ENCODE measurements around the gene CAPN9.
"Not testable (repeated sequence)": the region's sequence is repeated elsewhere in the genome, so short reads cannot be mapped to it uniquely, and the experiment has no call there.

The CAPN9 gene

DNA sequence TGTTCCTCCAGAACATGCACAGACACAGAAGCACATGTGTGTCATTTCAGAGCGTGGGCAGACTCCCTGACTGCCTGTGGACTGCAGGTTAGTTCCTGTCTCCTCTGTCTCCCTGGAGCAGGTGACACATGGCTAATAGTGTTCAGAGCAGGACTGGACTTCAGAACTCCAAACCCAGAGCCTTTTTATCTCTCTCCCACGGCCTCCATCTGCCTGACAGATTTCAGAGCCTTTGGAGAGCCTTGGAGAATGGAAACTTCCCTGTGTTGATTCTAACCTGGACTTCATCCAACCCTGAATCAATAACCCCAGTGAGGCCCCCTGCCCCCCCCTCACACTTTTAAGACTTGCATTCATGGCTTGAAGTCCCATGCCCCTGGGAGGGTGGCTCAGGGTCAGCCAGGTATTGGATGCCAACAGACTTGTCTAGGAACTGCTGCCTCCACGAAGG lies 76.8 kb downstream of the CAPN9 start:
- DNase-seq (ENCODE audit: low read depth in 3 of 3) = no peak

DNA sequence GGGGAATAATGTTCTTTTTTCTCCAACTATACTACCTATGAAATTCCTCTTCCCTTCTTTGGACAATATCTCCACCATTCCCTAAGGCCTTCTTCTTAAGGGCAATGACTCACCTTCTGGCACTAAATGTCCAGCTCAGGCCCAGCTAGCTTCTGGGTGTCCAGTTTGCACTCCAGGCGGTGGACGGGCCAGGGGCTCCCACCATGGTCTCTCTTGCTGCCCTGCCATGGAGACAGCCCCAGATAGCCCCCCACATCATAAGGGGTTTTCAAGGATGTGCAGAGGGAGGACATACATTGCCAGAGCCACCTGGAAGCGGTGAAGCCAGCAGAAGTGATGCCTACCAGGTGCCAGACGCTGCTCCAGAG lies 77.3 kb downstream of the CAPN9 start:
- no peak for DNase-seq (ENCODE audit: low read depth in 3 of 3)

DNA sequence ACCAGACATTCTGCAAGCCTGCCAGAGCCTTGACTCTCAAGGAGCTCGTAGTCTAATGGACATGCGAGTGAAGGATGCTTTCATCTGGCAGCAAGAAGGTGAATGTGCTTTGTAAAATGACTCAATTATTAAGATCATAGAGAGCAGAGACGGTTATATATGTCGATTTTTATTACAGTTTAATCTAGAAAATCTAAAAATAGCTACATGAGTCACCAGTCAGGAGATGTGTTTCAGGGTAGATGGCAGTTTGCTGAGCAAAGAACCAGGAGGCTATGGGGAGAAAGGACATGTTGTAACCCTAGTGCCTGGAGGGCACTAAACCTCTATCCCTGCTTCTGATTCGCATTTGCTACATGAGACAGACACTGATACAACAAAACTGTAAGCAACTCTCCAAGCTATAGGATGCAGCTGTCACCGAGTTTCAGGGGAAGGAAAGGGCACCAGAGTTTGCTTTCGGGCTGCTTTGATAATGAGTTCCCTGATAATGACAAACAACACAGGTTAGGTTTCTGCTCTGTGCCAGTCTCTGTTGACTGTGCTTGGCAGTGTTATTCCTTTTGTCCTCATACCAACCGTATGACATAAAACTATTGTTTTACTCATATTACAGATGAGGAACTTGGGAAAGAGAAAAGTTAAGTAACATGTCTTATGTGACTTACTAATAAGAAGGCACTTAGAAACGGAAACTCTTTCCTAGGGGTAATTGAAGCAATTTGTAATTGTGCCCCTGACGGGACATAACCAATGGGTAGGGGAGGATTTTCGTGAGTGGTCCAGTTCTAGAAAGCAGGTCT lies 77.9 kb downstream of the CAPN9 start:
- DNase-seq (ENCODE audit: low read depth in 3 of 3) = no peak

DNA sequence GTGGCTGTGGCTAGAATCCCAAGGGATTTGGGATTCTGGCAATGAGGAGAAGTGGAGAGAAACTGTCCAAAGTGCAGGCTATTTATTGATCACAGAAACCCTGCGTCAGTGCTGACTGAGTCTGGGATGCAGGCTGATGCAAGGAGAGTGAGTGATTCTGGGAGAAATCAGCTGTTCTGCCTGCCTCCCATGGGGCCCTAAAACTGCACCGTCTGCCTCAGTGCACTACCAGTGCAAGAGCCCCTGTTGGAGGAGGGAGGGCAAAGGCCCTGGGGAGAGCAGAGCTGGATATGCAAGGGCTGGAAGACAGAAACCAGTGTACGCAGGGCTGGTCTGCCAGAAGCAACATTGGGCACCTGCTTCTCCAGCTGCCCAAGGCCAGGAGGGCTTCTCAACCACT lies 78.6 kb downstream of the CAPN9 start:
- no peak for DNase-seq (ENCODE audit: low read depth in 3 of 3)

DNA sequence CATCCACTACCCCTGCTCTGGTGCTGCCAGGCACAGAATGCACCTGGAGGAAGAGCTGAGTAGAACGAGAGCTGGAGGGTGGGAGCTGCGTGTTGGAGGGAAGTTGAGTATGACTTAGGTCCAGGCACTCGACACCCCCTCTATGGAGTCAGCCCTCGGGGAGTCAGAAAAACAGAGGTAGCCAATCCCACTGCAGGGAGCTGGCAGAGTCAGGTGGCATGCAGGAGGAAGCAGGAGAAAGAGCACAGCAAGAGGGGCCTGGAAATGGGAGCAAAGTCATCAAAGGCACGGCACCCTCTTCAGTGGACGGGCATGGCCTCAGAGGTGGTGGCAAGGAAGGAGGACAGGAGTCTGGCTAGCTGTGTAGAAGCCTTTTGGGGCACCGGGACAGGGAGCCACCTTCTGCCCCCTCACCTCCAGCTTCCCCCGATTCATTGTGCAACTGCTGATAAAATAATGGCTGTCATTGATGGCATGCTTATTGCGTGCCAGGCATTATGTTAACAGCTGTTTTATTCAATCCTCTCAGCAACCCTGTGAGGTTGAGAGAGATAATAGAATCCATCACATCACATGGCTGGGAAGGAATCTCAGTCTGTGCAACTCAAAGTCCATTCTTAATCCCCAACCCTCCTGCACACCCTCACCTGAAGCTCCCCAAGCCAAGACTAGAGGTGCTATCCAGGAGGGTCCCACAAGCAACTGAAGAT lies 79.1 kb downstream of the CAPN9 start:
- no peak for DNase-seq (ENCODE audit: low read depth in 3 of 3)

DNA sequence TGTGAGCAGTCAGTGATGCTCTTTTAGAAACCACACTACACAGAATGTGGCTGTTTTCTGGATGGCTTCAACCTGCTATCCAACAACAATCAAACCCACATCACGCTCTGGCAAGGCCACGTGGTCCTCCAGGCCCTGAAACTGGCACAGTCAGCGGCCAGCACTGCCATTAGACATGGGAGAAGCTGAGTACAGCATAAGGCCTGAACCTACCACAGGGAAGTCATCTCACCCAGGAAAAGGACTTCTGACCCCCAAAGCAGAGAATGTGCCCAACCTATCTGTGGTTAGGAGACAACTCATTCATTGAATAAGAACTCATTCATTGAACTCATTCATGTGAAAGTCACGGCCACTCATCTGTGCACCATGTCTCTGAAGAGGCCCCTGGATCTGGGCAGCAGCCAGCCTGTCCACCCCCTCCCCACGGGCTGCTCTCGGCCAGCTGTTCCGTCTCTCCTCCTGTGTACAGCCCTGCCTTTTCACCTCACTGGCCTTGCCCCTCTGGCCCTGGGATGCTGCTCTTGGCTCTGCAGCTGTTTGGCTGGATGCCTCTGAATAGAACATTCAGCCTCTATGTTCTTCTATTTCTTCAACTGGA lies 80.0 kb downstream of the CAPN9 start:
- no peak for DNase-seq (ENCODE audit: low read depth in 3 of 3)

DNA sequence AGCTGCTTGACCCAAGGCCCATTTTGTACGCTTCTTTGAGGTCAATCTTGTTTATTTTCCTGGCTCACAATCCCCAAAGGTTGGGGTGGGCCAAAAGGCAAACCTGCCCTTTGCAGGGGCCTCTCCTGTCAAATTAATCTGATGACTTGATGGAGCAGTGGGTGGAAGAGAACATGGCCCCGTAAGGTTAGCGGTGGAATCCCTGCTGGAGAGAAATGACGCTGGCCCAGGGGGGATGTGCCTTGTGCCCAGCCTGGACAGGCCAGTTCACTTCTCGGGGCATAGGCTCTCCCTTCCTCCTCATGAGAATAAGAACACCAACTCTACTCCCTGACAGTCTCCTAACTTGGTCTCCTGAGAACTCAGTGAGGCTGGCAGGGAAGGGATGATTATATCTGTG lies 80.6 kb downstream of the CAPN9 start:
- no peak for DNase-seq (ENCODE audit: low read depth in 3 of 3)

DNA sequence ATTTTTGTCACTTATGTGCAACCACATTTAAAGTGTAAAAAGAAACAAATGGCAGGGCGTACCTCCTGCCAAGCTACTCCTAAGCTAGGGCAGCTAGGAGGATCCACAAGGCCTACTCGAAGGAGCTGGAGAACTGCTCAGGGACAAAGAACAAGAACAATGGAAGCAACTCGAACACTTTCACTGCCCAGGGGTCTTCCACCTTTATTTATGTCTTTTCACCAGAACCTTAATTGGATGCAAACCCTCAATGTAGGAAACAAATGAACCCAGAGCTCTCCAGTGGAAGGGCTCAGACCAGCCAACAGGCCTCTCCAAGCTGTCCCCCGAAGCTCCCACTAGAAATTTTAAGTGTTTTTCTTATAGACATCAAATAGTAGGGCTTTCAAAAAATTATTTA lies 81.2 kb downstream of the CAPN9 start:
- no peak for DNase-seq (ENCODE audit: low read depth in 3 of 3)

DNA sequence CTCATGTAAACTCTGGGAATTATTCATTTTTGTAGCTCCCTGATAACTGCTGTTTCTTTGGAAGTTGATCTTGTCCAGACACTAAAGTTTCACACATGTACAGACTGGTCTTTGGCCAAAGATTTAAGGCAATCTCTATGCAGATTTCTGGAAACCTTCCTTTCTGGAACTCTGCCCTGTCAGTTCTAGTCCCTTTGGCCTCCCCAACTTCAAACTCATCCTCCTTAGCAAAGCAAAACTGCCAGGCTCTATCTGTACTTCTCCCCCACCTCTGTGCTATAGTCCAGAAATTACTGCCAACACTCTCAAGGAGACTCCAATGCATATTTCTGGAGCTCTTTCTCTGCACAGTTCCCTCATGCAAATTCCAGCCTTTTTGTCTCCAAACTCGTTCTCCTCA lies 84.6 kb downstream of the CAPN9 start:
- no peak for DNase-seq (ENCODE audit: low read depth in 3 of 3)

DNA sequence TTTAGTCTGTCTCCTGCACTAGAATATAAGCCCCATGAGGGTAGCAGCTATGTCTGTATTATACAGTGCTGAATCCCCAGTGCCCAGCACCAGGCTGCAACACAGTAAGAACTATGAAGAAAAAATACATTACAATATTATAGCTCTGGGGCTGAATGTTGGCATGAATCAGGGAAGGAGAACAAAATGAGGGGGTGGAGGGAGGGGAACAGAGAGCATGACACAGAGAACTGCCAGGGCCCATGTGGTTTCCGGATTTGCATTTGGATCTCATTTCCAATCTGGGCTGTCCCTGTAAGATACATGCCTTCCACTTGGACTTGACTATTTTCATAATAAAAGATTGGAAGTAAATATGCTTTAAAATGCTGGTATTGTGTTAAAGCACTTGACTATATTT lies 85.3 kb downstream of the CAPN9 start:
- no peak for DNase-seq (ENCODE audit: low read depth in 3 of 3)

DNA sequence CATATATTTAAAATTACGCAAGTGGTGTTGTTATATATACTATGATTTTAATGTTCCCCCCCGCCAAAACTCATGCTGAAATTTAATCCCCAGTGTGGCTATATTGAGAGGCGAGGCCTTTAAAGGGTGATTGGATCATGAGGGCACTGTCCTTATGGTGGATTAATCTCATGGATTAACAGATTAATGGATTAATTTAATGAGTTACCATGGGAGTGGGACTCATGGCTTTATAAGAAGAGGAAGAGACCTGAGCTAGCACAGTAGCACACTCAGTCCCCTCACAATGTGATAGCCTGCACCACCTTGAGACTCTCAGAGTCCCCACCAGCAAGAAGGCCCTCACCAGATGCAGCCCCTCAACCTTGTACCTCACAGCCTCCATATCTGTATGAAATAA lies 86.3 kb downstream of the CAPN9 start:
- no peak for DNase-seq (ENCODE audit: low read depth in 3 of 3)

DNA sequence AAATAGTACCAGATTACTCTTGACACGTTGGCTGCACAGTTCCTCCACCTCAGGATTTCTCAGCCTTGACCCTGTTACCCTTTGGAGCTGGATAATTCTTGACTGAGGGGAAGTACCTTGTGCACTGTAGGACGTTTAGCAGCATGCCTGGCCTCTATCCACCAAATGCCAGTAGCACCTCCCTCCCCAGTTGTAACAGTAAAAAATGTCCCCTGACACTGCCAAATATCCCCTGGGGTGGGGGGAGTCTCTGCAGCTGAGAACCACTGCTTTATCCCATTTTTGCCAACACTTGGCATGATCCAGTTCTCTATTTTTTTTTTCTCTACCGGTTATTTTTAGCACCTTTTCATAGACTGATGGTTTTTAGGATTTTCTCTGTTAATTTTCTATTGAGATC lies 87.1 kb downstream of the CAPN9 start:
- no peak for DNase-seq (ENCODE audit: low read depth in 3 of 3)

DNA sequence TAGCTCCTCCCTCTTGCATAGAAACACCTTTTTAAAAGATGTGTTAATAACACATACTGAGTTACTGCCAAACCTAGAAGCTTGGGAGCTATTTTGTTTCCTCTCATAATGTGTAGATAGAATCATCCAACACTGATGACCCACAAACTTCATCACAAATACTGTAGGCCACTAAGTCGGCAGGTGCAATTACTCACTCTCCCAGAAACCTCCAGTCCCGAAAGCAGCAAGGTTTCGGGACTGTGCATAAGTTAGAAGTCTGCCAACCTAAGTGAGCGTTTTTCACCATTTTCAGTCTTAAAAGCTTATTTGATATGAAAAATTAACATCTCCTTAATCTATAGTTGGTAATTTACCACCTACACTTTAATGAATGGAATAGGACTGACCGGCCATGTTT lies 89.2 kb downstream of the CAPN9 start:
- no peak for DNase-seq (ENCODE audit: low read depth in 3 of 3)

DNA sequence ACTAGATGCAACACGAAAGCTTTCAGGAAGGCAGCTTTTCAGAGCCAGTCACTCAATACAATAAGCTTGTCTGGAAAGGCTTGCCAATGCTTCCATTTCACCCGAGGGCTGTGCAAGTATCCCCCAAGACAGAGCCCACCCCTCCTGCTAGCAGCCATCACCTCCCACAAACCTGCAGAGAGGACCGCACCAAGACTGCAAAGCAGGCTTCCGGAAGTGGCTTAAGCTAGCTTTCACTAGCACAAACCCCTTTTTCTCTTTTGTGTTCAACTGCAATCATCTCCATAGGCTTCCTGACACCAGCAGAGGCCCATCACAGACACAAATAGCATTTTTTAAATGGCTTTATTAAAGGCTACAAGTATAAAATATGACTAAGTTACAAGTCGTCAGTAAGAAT lies 89.6 kb downstream of the CAPN9 start:
- DNase-seq (ENCODE audit: low read depth in 3 of 3) = no peak

DNA sequence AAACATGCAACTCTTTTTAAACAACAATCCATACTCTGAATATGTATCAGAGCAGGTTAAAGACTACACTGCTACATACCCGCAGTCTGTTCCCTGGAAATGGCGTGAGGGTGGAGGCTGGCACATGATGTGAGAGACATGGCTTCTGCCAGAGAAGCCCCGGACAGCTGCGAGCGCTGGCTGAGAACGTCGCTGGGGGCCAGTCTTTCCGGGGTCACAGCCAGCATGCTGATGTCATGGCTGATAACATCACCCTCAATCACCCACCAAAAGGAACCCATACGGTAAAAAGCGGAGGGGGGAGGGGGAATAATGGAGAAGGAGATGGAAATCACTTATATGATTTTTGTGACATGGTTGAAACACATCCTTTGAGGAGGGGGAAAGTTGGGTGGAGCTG lies 92.0 kb downstream of the CAPN9 start:
- no peak for DNase-seq (ENCODE audit: low read depth in 3 of 3)

DNA sequence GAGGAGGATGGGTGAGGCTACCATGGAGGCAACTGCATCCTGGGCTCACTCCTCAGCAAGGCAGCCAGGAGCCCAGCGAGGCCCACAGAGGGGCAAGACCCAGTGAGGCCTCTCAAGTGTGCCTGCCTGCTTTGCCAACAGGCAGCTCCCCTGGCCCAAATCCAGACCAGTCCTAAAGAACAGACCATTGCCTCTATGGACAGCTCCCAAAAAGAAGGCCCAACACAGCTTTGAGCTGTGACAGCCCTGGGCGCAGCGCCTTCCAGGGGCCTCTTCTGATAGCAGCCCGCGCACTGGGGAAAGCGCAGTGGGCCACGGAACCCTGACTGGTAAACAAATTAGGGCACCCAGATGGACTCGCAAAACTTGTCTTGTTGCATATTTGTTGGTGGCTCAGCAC lies 95.6 kb downstream of the CAPN9 start:
- no peak for DNase-seq (ENCODE audit: low read depth in 3 of 3)

DNA sequence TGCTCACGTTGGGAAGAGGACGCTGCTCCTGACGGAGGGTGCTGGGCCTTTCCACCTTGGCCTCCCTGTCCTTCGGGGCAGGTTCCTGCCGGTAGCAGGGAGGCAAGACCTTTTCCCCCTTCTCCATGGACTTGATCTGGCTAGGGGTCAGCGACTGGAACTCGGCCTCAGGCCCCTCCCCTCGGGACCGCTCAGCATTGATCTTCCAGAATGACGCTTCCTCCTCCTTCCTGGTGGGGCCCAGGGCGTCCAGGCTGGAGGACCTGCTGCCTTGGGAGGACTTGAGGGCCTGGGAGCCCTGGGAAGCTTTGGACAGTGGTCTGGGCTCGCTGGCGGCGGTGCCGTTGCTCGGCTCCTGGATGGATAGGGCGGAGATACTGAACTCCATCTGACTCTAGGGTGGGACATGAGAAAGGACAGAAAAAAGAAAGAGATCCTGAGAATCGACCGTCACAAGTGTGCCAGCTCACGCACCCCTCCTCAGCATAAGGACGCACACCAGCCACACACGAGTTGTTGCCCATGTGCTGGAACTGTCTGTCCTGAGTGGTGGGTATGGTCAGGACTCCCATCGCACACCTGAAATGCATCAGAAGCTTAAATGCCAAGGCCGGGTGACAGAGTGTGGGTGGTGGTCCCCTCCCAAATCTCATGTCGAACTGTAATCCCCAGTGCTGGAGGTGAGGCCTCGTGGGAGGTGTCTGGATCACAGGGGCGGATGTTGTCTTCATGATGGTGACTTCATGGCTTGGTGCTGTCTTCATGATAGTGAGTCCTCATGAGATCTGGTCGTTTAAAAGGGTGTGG lies 96.5 kb downstream of the CAPN9 start:
- DNase-seq (ENCODE audit: low read depth in 3 of 3) = no peak

DNA sequence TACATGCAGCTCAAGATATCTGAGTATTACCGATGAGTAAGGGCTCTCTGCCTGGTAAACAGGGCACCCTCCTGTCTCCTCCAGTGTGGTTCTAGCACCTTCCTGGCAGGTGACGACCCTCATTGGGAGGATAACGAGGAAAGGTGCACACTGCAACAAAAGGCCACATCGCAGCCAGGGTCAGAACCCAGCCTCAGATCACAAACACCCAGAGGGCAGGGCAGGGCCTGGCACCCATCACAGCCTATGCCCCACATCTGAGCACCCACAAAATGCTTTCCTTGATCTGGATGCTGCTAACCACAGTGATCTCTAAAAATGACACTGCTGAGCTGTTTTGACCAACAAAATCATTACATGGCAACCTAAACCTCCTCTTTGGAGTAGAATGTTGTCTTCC lies 97.4 kb downstream of the CAPN9 start:
- no peak for DNase-seq (ENCODE audit: low read depth in 3 of 3)

DNA sequence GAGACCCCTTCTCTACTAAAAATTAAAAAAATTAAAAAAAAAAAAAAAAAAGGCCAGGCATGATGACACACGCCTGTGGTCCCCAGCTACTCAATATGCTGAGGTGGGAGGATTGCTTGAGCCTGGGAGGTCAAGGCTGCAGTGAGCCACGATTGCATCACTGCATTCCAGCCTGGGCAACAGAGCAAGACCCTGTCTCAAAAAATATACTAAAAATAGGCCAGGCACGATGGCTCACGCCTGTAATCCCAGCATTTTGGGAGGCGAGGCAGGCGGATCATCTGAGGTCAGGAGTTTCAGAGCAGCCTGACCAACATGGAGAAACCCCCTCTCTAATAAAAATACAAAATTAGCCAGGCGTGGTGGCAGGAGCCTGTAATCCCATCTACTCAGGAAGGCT lies 98.0 kb downstream of the CAPN9 start:
- not testable (repeated sequence) for DNase-seq (ENCODE audit: low read depth in 3 of 3)

DNA sequence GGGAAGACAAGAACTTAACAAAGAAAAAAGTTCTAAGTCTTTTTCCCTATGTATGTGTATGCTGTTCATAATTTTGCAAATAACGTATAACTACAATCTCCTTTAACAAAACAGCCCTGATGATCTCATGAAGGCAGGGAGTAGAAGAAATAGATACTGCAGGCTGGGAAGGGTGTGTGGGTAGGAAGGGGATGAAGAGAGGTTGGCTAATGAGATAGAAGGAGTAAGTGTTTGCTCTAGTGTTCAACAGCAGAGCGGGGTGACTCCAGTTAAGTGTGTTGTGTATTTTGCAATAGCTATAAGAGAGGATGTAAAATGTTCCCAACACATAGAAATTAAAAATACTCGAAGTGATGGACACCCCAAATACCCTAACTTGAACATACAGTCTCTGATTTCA lies 101.0 kb downstream of the CAPN9 start:
- no peak for DNase-seq (ENCODE audit: low read depth in 3 of 3)

DNA sequence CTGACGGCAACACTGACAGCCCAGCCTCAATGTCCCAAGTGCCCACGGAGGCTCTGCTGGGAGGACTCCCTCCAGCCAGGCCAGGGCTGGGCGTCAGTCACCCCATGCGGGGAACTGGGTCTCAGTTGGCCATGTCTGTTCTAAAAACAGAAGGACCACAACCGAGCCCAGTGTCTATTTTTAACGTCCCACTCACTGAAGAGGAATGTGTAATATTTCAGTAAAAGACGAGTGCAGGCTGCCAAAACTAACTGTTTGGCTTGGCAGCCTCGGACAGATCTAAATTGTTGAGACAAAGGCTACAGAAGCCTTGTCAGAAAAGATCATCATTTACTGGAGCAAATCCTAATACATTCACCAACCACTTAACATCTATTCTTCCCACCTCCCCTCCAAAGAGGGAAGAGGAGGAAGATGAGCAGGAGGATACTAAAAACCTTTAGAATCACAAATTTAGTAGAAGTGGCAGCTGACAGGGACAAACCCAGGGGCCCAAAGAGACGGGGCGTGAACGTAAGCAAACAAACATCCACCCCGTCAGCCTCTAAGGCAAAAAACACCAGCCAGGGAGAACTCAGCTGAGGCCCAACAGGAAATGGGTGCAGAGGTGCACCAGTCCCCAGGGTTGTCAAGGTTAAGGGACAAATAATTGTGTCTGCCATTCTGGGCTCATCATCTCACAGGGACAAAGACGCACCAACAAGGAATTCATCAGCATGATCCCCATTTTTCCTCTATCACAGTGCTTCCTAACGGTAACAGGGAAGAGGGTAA lies 102.5 kb downstream of the CAPN9 start:
- DNase-seq (ENCODE audit: low read depth in 3 of 3) = no peak

DNA sequence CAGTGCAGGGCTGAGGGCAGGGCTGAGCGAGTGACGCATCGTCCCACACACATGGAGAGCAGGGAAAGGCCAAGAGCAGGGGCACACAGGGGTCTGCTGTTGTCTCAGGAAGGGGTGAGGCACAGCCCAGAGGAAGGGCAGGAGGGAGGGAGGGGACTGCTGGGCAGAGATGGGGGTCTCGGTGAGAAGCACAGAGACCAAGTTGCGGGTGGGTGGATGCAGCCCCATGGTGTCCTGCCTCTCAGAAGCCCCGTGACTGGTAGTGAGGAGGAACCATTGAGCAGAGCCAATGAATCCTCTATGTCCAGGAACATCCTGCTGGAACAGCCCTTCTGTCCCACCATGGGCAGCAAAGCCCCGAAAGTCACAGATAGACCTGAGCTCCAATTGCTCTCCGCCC lies 103.4 kb downstream of the CAPN9 start:
- DNase-seq (ENCODE audit: low read depth in 3 of 3) = no peak
